Adrenal gland (tissue), 12 donors: Measurements from ENCODE around the gene NME7. TPM values are rescaled to one million over a fixed set of nuclear protein-coding genes. Genes with fewer than 3 reads are reported as not detected.

Source experiments
- DNase-seq, 7 donors: peaks; one replicate each; pipeline ENCODE4 v3.0.0-alpha.2; 2019 to 2020
- H3K27ac ChIP-seq, 5 donors: fragments of 200-600 bp; sonication (generic) in 4 of 5; 1 replicate in 3 of 5; 2 replicates in 2 of 5; pipeline versions ENCODE4 v1.5.1 to v1.8.0; 2016 to 2020; ENCODE audit warnings: mild to moderate bottlenecking in 1 of 5
- H3K27me3 ChIP-seq: fragments of 200-600 bp; 2 replicates; pipeline ENCODE4 v1.8.0; 2021
- H3K36me3 ChIP-seq, 2 donors: fragments of 200-600 bp; replicated peaks in 1 of 2; 1 replicate in 1 of 2; 2 replicates in 1 of 2; pipeline versions ENCODE4 v1.5.1 to v1.8.0; 2018 to 2022
- H3K4me1 ChIP-seq, 2 donors: fragments of 200-600 bp; replicated peaks in 1 of 2; 1 replicate in 1 of 2; 2 replicates in 1 of 2; pipeline versions ENCODE4 v1.5.1 to v1.8.0; 2018 to 2021
- H3K4me3 ChIP-seq, 4 donors: fragments of 200-600 bp; sonication (generic) in 3 of 4; one replicate each; pipeline ENCODE4 v1.5.1; 2016 to 2018
- H3K9me3 ChIP-seq, 3 donors: fragments of 200-600 bp; sonication (generic) in 1 of 3; replicated peaks in 1 of 3; 1 replicate in 2 of 3; 2 replicates in 1 of 3; pipeline versions ENCODE4 v1.5.1 to v1.8.0; 2016 to 2021
- POLR2A ChIP-seq, 2 donors: fragments of 450-650 bp; IDR thresholded peaks; one replicate each; pipeline ENCODE4 v1.6.1; 2017; ENCODE audit warnings: antibody characterized with exemption in 2 of 2, mild to moderate bottlenecking in 2 of 2, moderate library complexity in 1 of 2
- WGBS, 4 donors: extraction: QIAGEN DNeasy Blood & Tissue Kit in 2 of 4; methylation state at CpG; one replicate each; pipeline versions ENCODE4 v1.1.5 to v1.1.7; 2013 to 2017; 5-methylcytosine and 5-hydroxymethylcytosine counted together
- intact Hi-C, 2 donors: fragments of 100-400 bp; cut with DNase I; formaldehyde crosslinking; loops; one replicate each; pipeline versions ENCODE4 v1.14.1 to v1.15.0; 2022 to 2023
- polyA plus RNA-seq, 3 donors: library from polyadenylated mRNA; stranded (reverse); fragments of 200-250 nt in 2 of 3; fragments of 350-450 nt in 1 of 3; fragmentation: Illumina TruSeq in 1 of 3; extraction: RNeasy Lipid Tissue Mini Kit (QIAGEN cat#74804) in 1 of 3; gene quantifications; one replicate each; pipeline ENCODE4 v1.2.3, GENCODE V29; 2013 to 2014
- total RNA-seq, 9 donors: library from RNA; depleted of rRNA in 4 of 9; stranded (reverse); fragments of >200 nt in 4 of 9; fragments of 120-200 nt in 1 of 9; fragmentation: NEBNext Ultra II Directional in 1 of 9; extraction: Animal tissue kit (Norgen Biotek cat#: 25700) in 1 of 9; gene quantifications; one replicate each; pipeline versions ENCODE4 v1.1.0 to v1.2.4, GENCODE V29; 2013 to 2023
- TF ChIP-seq, protein P1 (sequence below), 6 experiments: fragments of 450-650 bp in 4 of 6; fragments of 200-600 bp in 2 of 6; sonication (generic) in 1 of 6; IDR thresholded peaks; 1 replicate in 5 of 6; 2 replicates in 1 of 6; pipeline versions ENCODE4 v1.5.1 to v1.8.0; 2016 to 2021; ENCODE audit warnings: antibody characterized with exemption in 6 of 6, mild to moderate bottlenecking in 2 of 6, moderate library complexity in 1 of 6
- donor health status: healthy with polysubstance abuse.
- donor health status: Bipolar disorder and iron deficiency.
- donor health status: DM: yes; HTN: yes; CAD: no.
- donor health status: DM: no; HTN: no; CAD: no.
- donor health status: DM: no; HTN: no; CAD: no.
- donor health status: DM: yes; HTN: yes; CAD: no.

NME7 gene
- total and polyA plus RNA-seq, 12 donors, result 3.3 to 41.4 (median 15.6) TPM

DNA sequence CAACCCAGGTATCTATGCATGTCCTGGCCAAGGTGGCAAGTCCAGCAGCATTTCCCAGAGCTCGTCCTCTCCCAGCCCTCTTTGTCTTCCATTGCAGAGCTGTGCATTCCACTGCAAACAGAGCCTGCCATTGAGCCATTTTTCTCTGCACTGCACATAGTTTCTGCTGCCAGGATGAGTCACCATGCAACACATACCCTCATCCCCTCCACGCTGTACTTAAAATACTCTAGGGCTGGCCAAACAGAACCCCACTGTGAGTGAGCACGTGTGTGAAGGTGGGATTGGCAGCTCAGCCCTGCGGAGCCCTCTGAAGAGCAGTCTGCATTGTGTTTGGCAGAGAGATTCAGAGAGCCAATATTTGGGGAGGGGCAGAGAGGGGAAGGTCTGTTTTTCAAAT lies 265.0 kb downstream of the NME7 start:
- Histone ChIP-seq H3K4me3 (peak overlapping the region in 1 of 4 donors; percentile 13), H3K36me3 (no peaks in the 10 kb centered on the region), H3K27ac (peak overlapping the region in 1 of 5 donors; percentile 13), H3K4me1 (peaks cover 2 to 23% of the 10 kb centered on the region in 2 donors), H3K27me3 (no peaks in the 10 kb centered on the region), H3K9me3 (no peaks in the 10 kb centered on the region)
- TF ChIP-seq, protein P1, sequence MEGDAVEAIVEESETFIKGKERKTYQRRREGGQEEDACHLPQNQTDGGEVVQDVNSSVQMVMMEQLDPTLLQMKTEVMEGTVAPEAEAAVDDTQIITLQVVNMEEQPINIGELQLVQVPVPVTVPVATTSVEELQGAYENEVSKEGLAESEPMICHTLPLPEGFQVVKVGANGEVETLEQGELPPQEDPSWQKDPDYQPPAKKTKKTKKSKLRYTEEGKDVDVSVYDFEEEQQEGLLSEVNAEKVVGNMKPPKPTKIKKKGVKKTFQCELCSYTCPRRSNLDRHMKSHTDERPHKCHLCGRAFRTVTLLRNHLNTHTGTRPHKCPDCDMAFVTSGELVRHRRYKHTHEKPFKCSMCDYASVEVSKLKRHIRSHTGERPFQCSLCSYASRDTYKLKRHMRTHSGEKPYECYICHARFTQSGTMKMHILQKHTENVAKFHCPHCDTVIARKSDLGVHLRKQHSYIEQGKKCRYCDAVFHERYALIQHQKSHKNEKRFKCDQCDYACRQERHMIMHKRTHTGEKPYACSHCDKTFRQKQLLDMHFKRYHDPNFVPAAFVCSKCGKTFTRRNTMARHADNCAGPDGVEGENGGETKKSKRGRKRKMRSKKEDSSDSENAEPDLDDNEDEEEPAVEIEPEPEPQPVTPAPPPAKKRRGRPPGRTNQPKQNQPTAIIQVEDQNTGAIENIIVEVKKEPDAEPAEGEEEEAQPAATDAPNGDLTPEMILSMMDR (IDR thresholded peaks at IDR 0.05), result no peak
- no peak for TF ChIP-seq POLR2A (IDR thresholded peaks at IDR 0.05)
- peak in 3 of 7 donors; percentile 43 to 46 (median 44) for DNase-seq
- intact Hi-C loops, result loop anchor here in 1 of 2 donors (10.0 kb wide), 2 partner anchors 242 to 488 kb away; no protein-coding TSS in a partner anchor
- WGBS, 4 donors, result 35 to 43% (median 37%) methylated on average over 4 of the region's 4 CpGs

DNA sequence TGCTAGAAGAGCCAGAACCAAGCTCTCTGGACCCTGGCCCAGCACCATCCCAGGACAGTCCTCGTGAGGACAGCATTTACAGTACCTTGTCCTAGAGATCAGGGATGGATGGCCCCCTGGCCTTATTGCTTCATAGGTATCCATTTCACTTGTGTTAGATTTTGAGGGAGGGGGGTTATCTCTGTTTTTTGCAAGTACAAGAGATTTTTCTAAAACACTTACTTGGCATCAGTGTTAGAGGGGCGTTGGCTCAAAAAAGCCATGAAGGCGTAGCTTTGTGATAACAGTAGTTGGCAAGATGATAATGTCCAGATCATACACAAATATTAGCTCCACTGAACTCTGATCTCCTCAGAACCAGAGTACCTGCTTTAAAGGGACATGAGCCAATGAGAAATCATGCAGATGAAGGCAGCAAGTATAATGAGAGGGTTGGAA lies 266.9 kb downstream of the NME7 start:
- TF ChIP-seq POLR2A (IDR thresholded peaks at IDR 0.05), result no peak
- TF ChIP-seq, protein P1 (IDR thresholded peaks at IDR 0.05), result no peak
- intact Hi-C loops, result loop anchor here in 1 of 2 donors (10.0 kb wide), 2 partner anchors 244 to 486 kb away; no protein-coding TSS in a partner anchor
- H3K4me1 ChIP-seq, result peaks cover 0 to 23% of the 10 kb centered on the region in 2 donors
- no peak overlapping the region for H3K4me3 ChIP-seq
- WGBS, 4 donors, result 88 to 91% (median 89%) methylated on average over 3 of the region's 3 CpGs
- H3K36me3 ChIP-seq, result no peaks in the 10 kb centered on the region
- H3K27me3 ChIP-seq, result no peaks in the 10 kb centered on the region
- no peaks in the 10 kb centered on the region for H3K9me3 ChIP-seq
- no peak overlapping the region for H3K27ac ChIP-seq
- DNase-seq, result no peak

DNA sequence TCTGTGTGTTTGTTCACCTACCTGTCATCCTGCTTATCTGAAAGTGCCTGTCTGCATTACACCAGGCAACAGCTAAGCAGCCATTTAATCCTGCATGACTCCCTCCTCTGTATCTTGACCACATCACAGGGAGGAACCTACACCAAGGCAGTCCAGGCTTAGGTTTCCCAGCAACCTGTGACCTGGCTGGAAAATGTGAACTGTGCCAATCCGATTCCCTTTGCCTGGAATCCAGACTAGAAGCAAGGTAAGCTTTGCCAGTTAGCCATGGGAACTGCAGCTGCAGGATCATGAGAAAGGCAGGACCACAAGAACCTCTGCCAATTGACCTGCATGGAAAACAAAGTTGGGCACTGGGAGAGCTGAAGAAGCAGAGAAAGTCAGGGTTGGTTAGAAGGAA lies 267.4 kb downstream of the NME7 start:
- H3K27me3 ChIP-seq, result no peaks in the 10 kb centered on the region
- no peak overlapping the region for H3K27ac ChIP-seq
- DNase-seq, result no peak
- intact Hi-C loops, result loop anchor here in 1 of 2 donors (10.0 kb wide), 2 partner anchors 245 to 485 kb away; no protein-coding TSS in a partner anchor
- H3K36me3 ChIP-seq, result no peaks in the 10 kb centered on the region
- no peak overlapping the region for H3K4me3 ChIP-seq
- peaks cover 0 to 19% of the 10 kb centered on the region in 2 donors for H3K4me1 ChIP-seq
- TF ChIP-seq, protein P1 (IDR thresholded peaks at IDR 0.05), result no peak
- no peak for TF ChIP-seq POLR2A (IDR thresholded peaks at IDR 0.05)
- H3K9me3 ChIP-seq, result no peaks in the 10 kb centered on the region
- WGBS, 4 donors, result 75 to 85% (median 78%) methylated on average over 1 of the region's 1 CpG

DNA sequence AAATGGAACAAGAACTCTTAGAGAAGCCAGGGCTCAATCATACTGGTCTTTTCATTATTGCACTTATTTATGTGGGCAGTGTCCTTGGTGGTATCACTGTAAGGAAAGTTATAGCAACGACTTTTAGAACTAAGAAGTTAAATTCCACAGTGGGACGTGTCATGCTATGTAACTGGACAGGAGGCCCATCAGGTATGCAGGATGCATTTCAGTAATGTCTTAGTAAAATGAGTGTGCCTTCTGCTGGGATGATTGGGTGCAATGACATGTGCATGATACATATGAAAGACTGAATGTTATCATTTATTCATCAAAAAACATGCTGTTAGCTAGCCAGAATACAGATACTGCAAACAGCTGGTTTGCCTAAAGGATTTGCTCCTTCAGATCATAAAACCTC lies 268.0 kb downstream of the NME7 start:
- Histone ChIP-seq H3K27me3 (no peaks in the 10 kb centered on the region), H3K27ac (no peak overlapping the region), H3K4me3 (no peak overlapping the region), H3K9me3 (no peaks in the 10 kb centered on the region), H3K36me3 (no peaks in the 10 kb centered on the region), H3K4me1 (peaks cover 0 to 13% of the 10 kb centered on the region in 2 donors)
- WGBS, 4 donors, result 68 to 88% (median 78%) methylated on average over 2 of the region's 2 CpGs
- intact Hi-C loops, result no loop called here
- DNase-seq, result no peak
- no peak for TF ChIP-seq POLR2A (IDR thresholded peaks at IDR 0.05)
- TF ChIP-seq, protein P1 (IDR thresholded peaks at IDR 0.05), result no peak
